GM12878 (cell line): ENCODE data around the gene ZNF341. TPM values are rescaled to one million over a fixed set of nuclear protein-coding genes. Genes with fewer than 3 reads are reported as not detected.
"Not testable (repeated sequence)": the region's sequence is repeated elsewhere in the genome, so short reads cannot be mapped to it uniquely, and the experiment has no call there.

ENCODE experiments used
- ATAC-seq: fragments of 200-7000 bp; cut with Tn5 transposase; 3 replicates; pipeline ENCODE4 v1.9.1; 2020; ENCODE audit warnings: mild to moderate bottlenecking, moderate library complexity
- BruUV-seq: library from RNA; stranded (reverse); fragments of 400-500 nt; replicated peaks from 2 replicates; lab custom pipeline; 2021; lab: Mats Ljungman, UMichigan
- CTCF ChIA-PET: fragments of 300-600 bp; sonication (Branson Sonifier 250); formaldehyde crosslinking; extraction: SDS; loops from one replicate; lab custom pipeline; 2021; ENCODE audit warnings: inconsistent platforms; lab: Yijun Ruan, JAX
- POLR2A ChIA-PET: fragments of 350-600 bp; formaldehyde crosslinking; extraction: SDS; loops from one replicate; lab custom pipeline; 2021; ENCODE audit warnings: inconsistent platforms; lab: Charles Lee
- RAD21 ChIA-PET: fragments of 300-600 bp; sonication (Branson Sonifier 250); formaldehyde crosslinking; loops from one replicate; lab custom pipeline; 2023; ENCODE audit warnings: antibody characterized with exemption; ENCODE audit not compliant: unreplicated experiment; lab: Charles Lee
- SMC1A ChIA-PET: fragments of 300-600 bp; sonication (Branson Sonifier 250); formaldehyde crosslinking; loops from one replicate; lab custom pipeline; 2023; ENCODE audit not compliant: unreplicated experiment, uncharacterized antibody; lab: Charles Lee
- DNase-seq: peaks from one replicate; pipeline ENCODE4 v3.0.0-alpha.2; 2011; ENCODE audit warnings: low read depth, low spot score
- FAIRE-seq: peaks from 3 replicates; lab custom pipeline; 2011; peaks lifted over from hg19 to GRCh38; lab: Jason Lieb, UNC
- H2AFZ ChIP-seq: 2 replicates; pipeline ENCODE4 v1.6.0; 2011; ENCODE audit warnings: low read depth, low read length, control low read depth; ENCODE audit not compliant: control insufficient read depth
- H3K27ac ChIP-seq: 2 replicates; pipeline ENCODE4 v1.5.1; 2011; ENCODE audit warnings: control low read depth; ENCODE audit not compliant: control insufficient read depth, insufficient read depth
- H3K27me3 ChIP-seq, 2 experiments: replicated peaks in 1 of 2; 2 replicates each; pipeline versions ENCODE4 v1.6.0 to v1.6.1; 2011; ENCODE audit warnings: low read length in 1 of 2; ENCODE audit not compliant: control insufficient read depth in 2 of 2, insufficient read depth in 2 of 2
- H3K36me3 ChIP-seq, 2 experiments: 2 replicates each; pipeline ENCODE4 v1.5.1; 2011; ENCODE audit warnings: low read length in 1 of 2; ENCODE audit not compliant: control insufficient read depth in 2 of 2, insufficient read depth in 2 of 2
- H3K4me1 ChIP-seq: 2 replicates; pipeline ENCODE4 v1.6.1; 2011; ENCODE audit warnings: mild to moderate bottlenecking, low read length, moderate library complexity, mixed read lengths; ENCODE audit not compliant: control insufficient read depth, insufficient read depth
- H3K4me2 ChIP-seq: 2 replicates; pipeline ENCODE4 v1.6.0; 2011; ENCODE audit warnings: control low read depth; ENCODE audit not compliant: control insufficient read depth, insufficient read depth
- H3K4me3 ChIP-seq: fragments of 200-600 bp; sonication (generic); 2 replicates; pipeline ENCODE4 v1.5.1; 2016
- H3K79me2 ChIP-seq: 2 replicates; pipeline ENCODE4 v1.6.0; 2011; ENCODE audit warnings: low read length; ENCODE audit not compliant: control insufficient read depth, insufficient read depth
- H3K9ac ChIP-seq: 2 replicates; pipeline ENCODE4 v1.8.0; 2011; ENCODE audit warnings: low read length, control low read depth, mixed read lengths; ENCODE audit not compliant: control insufficient read depth, insufficient read depth
- H3K9me3 ChIP-seq: replicated peaks from 3 replicates; pipeline ENCODE4 v1.5.1; 2011; ENCODE audit warnings: mild to moderate bottlenecking, low read length; ENCODE audit not compliant: control insufficient read depth, insufficient read depth
- H4K20me1 ChIP-seq: 2 replicates; pipeline ENCODE4 v1.6.0; 2011; ENCODE audit not compliant: control insufficient read depth, insufficient read depth
- NFIC ChIP-seq: IDR thresholded peaks from 2 replicates; pipeline ENCODE4 v1.6.1; 2012; ENCODE audit warnings: low read depth, mild to moderate bottlenecking, inconsistent platforms, low read length, moderate library complexity
- WRNIP1 ChIP-seq: IDR thresholded peaks from 2 replicates; pipeline ENCODE4 v1.6.1; 2011; ENCODE audit warnings: low read depth, low read length, improper control_type of control experiment, borderline replicate concordance
- WGBS: methylation state at CpG from one replicate; pipeline ENCODE4 v1.1.6; 2016; ENCODE audit warnings: low lambda C conversion rate; ENCODE audit not compliant: insufficient replicate concordance, insufficient coverage; ENCODE audit errors: missing lambda C conversion rate; 5-methylcytosine and 5-hydroxymethylcytosine counted together
- in situ Hi-C: fragments of 300-500 bp; cut with MboI; formaldehyde crosslinking; loops from 9 replicates; pipeline ENCODE4 v1.14.3; 2018; ENCODE audit warnings: mixed read lengths
- intact Hi-C: fragments of 100-400 bp; cut with micrococcal nuclease; formaldehyde crosslinking; loops from one replicate; pipeline ENCODE4 v1.14.2; 2022; ENCODE audit not compliant: unreplicated experiment
- polyA plus RNA-seq, 11 experiments: library from polyadenylated mRNA; depleted of rRNA in 4 of 11; unstranded in 6 of 11; stranded (reverse) in 5 of 11; fragments of >200 nt; fragmentation: Nextera tagmentation in 4 of 11; fragmentation: Illumina TruSeq in 1 of 11; extraction: Ambion mirVana in 4 of 11; extraction: Trizol in 1 of 11; gene quantifications; 1 replicate in 1 of 11; 2 replicates in 10 of 11; pipeline versions ENCODE4 v1.2.1 to v1.2.3, GENCODE V29; 2011 to 2016; ENCODE audit warnings: inconsistent platforms in 2 of 11, missing spikeins in 2 of 11, low read depth in 1 of 11
- total RNA-seq, 4 experiments: library from RNA; depleted of rRNA in 3 of 4; stranded (reverse); fragments of >200 nt in 3 of 4; fragmentation: Illumina TruSeq in 1 of 4; extraction: Trizol in 1 of 4; gene quantifications; 2 replicates each; pipeline versions ENCODE4 v1.2.1 to v1.2.3, GENCODE V29; 2013 to 2021

Gene ZNF341
- total and polyA plus RNA-seq, 10 of the 15 experiments (the other 5 are each of a cell fraction or from before 2014, with no cell fraction given): 0.18 to 5.0 (median 2.6) TPM

DNA sequence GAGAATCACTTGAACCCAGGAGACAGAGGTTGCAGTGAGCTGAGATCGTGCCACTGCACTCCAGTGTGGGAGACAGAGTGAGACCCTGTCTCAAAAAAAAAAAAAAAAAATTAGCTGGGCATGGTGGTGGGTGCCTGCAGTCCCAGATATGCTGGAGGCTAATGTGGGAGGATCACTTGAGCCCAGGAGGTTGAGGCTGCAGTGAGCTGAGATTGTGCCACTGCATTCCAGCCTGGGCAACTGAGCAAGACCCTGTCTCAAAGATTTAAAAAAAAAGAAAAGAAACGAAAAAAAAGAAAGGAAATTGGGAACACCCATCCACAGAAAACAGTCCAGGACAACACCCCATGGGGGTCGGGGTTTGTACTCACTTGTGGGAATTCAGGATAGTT lies 60.8 kb downstream of the ZNF341 start:
- H2AFZ ChIP-seq, H3K9me3 ChIP-seq, H3K36me3 ChIP-seq, H3K4me2 ChIP-seq, H3K79me2 ChIP-seq, H3K4me3 ChIP-seq, in situ Hi-C loops, H3K4me1 ChIP-seq, BruUV-seq, FAIRE-seq, POLR2A ChIA-PET, DNase-seq, H3K27ac ChIP-seq, ATAC-seq, H4K20me1 ChIP-seq, H3K9ac ChIP-seq, H3K27me3 ChIP-seq: not testable (repeated sequence)
- intact Hi-C loops: loop anchor here (1.0 to 5.0 kb wide), 2 partner anchors 70 to 335 kb away; no protein-coding TSS in a partner anchor
- 59% methylated on average over 3 of the region's 3 CpGs for WGBS
- SMC1A ChIA-PET: interaction anchor here (0.6 to 1.6 kb wide), 5 partner anchors 11 to 230 kb away, joined by 3 to 5 read pairs (median 3); no protein-coding TSS in a partner anchor
- CTCF ChIA-PET: interaction anchor here (0.6 to 4.1 kb wide), 22 partner anchors 8 to 337 kb away, joined by 3 to 19 read pairs (median 6); partner anchors contain the start of gene CHMP4B
- RAD21 ChIA-PET: interaction anchor here (0.9 to 2.0 kb wide), 3 partner anchors 19 to 122 kb away, joined by 3 to 5 read pairs (median 4); partner anchors contain the start of gene CHMP4B

DNA sequence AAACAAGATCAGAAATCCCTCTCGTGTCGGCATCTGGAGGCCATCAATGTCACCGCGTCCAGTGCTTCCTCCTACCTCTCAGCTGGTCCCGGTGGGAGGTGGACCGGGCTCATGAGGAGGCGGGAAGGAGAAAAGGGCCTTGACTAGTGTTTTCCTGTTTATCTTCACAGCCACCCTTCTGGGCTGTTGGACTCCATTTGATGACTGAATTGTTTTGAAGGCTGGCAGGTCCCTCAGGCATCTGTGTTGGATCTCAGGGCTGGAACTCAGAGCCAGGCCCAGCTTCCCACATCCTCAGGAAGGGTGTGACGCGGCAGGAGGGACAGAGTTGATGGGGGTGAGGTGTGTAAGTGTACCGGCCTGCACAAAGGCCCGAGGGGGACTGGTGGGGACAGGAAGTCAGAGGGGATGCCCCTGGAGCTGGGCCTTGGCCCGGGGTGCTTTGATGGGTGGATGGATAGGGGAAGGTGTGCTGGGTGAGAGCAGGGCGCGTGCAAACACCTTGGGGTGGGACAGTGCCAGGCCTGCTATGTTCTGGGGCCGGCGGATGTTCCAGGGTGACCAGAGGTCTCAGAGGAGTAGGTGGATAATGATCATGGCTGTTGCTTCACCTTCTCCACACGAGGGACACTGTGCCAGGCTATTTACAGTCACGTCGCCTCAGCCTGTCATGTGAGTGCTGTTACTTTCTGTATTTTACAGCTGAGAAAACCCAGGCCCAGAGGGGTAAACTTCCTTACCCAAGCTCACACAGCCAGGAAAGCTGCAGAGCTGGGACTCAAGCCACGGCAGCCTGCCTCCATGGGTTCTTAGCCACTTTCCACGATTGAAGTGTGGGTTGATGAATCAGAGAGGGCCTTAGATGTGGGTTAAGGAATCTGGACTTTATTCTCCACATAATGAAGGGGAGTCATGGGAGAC lies 61.5 kb downstream of the ZNF341 start:
- ChIA-PET RAD21 (interaction anchor here (0.6 to 2.0 kb wide), 5 partner anchors 17 to 121 kb away, joined by 3 to 5 read pairs (median 3); partner anchors contain the start of gene CHMP4B), SMC1A (interaction anchor here (0.6 to 1.4 kb wide), 5 partner anchors 15 to 229 kb away, joined by 3 to 4 read pairs (median 3); no protein-coding TSS in a partner anchor), POLR2A (no interaction called here), CTCF (interaction anchor here (0.6 to 4.1 kb wide), 25 partner anchors 9 to 338 kb away, joined by 3 to 19 read pairs (median 5); partner anchors contain the start of gene CHMP4B)
- Histone ChIP-seq H3K4me3 (no peak overlapping the region), H3K36me3 (no peaks in the 10 kb centered on the region), H3K27ac (no peak overlapping the region), H3K4me2 (no peak overlapping the region), H3K9ac (no peak overlapping the region), H3K9me3 (no peaks in the 10 kb centered on the region), H3K79me2 (no peaks in the 10 kb centered on the region), H3K27me3 (no peaks in the 10 kb centered on the region), H4K20me1 (no peaks in the 10 kb centered on the region), H2AFZ (peak overlapping the region; percentile 29; the same call in 1 of the 2 replicates), H3K4me1 (no peaks in the 10 kb centered on the region)
- TF ChIP-seq NFIC (peak; percentile 3; the same call in 1 of the 2 replicates), WRNIP1 (no peak)
- in situ Hi-C loops (no loop called here), intact Hi-C loops (loop anchor here (5.0 kb wide), 1 partner anchor 334 kb away; no protein-coding TSS in a partner anchor)
- DNase-seq (no peak), FAIRE-seq (no peak), ATAC-seq (peak; percentile 44)
- BruUV-seq: no TSS peak
- 65% methylated on average over 21 of the region's 21 CpGs for WGBS
